NCI-H1436 treated with DMSO at 0.1 percent for 48 hours (cell line): ENCODE data around the gene WDR20.
"Not testable (repeated sequence)": the region's sequence is repeated elsewhere in the genome, so short reads cannot be mapped to it uniquely, and the experiment has no call there.

Source experiments
- DNase-seq: peaks from one replicate; lab custom pipeline; 2025; lab: John Stamatoyannopoulos, UW

The WDR20 gene

DNA sequence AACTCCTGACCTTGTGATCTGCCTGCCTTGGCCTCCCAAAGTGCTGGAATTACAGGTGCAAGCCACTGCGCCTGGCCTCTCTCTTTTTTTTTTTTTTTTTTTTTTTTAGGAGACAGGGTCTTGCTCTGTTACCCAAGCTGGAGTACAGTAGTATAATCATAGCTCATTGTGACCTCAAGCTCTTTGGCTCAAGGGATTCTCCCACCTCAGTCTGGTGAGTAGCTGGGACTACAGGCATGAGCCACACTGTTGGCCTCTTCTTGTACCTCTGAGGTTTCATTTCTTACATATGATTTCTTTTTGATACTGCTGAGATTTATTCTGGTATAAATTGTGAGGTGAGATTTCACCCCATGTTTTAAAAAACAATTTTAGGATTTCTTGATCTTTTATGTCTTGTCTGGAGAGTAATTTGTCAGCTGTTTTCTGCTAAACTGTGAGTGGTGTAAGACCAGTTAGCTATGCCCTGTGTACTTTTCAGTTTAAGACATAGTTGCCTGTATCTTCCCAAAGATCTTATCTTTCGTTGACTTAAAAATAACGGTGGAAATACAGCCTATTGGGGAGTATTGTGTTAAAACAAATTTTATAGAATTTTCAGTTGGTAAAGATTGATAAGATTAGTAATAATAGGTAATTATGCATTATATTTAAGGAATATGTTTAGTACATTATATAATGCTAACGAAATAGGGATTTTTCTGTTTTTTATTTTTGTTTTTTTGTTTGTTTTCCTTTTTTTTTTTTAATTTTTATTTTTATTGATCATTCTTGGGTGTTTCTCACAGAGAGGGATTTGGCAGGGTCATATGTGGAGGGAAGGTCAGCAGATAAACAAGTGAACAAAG is 31.7 kb downstream of the WDR20 start:
- no peak for DNase-seq

DNA sequence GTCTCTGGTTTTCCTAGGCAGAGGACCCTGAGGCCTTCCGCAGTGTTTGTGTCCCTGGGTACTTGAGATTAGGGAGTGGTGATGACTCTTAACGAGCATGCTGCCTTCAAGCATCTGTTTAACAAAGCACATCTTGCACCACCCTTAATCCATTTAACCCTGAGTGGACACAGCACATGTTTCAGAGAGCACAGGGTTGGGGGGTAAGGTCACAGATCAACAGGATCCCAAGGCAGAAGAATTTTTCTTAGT is 32.2 kb downstream of the WDR20 start:
- not testable (repeated sequence) for DNase-seq

DNA sequence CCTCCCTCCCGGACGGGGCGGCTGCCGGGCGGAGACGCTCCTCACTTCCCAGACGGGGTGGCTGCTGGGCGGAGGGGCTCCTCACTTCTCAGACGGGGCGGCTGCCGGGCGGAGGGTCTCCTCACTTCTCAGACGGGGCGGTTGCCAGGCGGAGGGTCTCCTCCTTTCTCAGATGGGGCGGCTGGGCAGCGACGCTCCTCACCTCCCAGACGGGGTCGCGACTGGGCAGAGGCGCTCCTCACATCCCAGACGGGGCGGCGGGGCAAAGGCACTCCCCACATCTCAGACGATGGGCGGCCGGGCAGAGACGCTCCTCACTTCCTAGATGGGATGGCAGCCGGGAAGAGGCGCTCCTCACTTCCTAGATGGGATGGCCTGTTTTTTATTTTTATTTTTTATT is 33.0 kb downstream of the WDR20 start:
- not testable (repeated sequence) for DNase-seq

DNA sequence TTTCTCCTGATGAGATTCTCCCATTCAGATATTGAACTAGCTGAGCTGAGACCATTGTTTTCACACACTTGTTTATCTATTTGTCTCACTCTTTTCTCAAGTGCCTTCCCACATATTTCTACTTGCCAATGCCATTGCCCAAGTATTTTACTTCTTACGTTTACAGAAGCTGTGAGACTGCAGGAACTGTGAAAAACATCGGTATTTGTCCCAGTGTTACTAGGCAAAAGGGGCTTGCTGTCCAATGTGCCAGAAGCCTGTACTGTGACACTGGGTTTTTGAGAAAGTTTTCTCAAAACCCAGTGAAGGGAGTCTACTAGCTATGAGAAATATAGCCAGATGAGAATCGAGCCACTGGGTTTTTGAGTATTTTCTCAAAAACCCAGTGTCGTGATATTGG is 37.5 kb downstream of the WDR20 start:
- DNase-seq = no peak

DNA sequence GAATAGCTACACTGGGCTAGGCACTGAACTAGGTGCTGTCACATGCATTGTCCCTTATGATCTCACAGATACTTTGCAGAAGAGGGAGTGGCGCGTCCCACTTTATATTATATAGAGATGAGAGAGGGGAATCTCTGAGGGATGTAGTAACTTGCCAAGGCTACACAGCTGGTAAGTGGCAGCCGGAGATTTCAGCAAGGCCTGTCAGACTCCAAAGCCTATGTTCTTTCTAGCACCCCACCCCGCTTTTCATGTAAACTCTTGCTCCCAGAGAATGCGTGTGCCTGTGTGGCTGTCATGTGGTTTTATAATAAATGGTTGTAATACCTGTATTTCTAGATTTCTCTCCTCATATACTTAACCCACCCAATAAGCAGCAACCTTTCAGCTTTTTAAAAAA is 39.1 kb downstream of the WDR20 start:
- no peak for DNase-seq

DNA sequence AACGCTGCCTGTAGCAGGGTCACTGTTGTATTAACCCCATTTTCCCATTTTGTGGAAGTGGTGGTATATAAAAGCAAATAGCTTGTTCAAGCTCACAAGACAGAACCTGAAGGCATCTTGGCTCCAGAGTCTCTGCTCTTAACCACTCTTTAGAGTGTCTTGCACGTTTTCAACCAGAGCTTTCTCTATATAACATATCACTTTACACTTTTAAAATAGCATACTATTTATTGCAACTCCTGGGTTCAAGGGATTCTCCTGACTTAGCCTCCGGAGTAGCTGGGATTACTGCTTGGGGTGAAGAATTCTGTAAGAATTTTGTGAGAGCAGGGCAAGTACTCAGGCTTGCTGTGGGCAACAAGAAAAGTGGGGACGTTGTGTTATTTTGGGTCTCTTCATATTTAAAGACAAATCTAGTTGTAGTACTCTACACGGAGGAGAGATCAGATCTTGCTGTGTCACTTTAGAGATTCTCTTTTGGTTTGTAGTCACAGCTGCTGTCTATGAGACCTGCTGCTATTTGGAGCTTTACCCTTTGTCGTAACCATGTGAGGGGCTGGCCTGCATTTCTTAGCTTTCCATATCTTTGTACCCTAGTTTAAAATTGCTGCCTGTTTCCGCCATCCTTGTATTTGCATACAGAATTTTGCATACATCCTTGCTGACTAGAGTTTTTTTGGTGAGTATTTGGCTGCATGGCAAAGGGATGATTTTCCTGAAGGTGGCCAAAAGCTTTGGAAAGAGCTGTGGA is 40.7 kb downstream of the WDR20 start:
- no peak for DNase-seq

DNA sequence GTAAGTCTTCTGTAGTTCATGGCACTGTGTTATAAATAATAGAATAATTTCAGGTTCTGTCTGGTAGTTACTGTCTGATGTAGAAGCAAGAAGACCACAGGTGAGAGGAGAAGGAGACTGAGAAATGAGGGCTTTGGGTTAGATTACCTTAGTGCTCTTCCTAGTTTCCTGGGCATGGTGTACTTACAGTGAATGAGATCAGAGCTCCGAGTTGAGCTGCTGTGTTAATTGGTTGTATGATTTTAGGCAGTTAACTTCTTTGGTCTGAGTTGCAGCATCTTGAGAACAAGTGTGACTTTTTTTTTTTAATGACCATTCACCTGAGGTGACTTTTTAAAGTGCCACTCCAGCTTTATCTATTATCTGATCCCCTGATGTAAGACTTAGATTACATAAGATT is 41.5 kb downstream of the WDR20 start:
- DNase-seq = no peak

- DNase-seq = no peak
Measured at GRCh38 chr14:102182190-102182589, 42.5 kb downstream of the WDR20 start.

- no peak for DNase-seq
Measured at GRCh38 chr14:102182936-102183619, 43.4 kb downstream of the WDR20 start.

- no peak for DNase-seq
Measured at GRCh38 chr14:102183886-102184285, 44.2 kb downstream of the WDR20 start.

DNA sequence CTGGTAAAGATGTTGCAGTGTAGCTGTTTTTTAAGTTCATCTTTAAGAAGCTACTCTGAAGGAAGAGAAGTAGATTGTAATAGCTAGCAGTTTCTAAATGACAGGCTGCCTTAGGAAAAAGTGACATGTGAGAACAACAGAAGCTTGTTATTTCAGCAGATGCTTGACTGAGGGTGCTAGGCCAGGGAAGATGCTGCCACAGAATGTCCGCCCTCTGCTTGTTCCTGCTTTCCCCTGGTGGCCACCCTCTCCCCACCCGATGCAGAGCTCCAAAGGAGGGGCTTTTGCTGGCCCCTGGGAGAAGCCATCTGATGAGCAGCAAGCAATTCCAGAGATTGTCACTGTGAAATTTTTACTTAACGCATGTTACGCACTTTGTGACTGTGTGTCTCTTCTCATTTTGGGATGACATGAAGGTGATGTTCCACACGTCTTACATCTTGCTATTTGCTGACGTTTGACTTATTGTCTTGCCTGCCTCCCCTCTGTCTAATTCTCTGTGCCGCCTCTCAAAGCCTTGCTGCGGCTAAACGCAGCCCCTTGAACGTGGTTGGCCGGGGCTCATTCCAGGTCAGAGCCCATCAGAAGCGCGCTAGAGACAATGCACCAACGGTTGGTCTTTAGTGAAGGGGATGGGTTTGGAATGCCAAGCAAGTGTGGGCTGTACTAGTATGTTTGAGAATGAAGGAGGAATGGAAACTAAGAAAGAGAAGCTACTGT is 44.8 kb downstream of the WDR20 start:
- DNase-seq = no peak

DNA sequence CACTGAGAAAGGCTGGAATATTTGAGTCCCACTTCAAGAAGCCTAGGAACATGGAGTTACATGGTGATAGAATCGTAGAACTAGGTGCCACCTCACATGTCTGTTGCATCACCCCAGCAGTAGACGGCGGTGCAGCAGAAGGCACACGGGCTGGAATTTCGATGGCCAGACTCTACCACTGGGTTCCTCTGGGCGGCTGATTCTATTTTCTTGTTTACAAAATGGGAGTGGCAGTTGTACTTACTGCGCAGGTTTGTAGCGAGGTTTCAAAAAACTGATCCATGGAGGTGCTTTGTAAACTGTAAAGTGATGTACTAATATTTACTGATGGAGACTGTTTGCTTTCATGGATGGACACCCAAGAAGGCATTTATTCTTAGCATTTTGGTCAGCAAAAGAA is 45.7 kb downstream of the WDR20 start:
- DNase-seq = no peak

DNA sequence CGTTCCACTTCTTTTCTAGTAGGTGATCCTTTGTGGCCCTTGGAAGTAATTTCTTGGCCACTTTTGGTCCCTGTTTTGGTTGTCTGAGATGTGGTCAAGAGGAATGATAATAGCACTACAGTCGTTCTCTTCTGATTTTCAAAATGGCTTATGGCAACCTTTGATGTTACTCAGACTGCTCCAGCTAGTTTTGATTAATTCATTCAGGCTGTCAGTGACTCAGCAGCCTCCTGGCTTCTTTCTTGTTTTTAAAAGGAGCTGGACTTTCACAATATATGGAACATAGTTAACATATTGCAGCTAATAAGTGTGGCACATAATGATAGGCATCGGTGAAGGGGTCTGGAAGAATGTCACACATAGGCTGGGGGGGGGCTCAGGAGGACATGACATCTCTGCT is 47.3 kb downstream of the WDR20 start:
- no peak for DNase-seq

GRCh38 chr14:102187568-102188001 is 47.9 kb downstream of the WDR20 start:
- DNase-seq = no peak

- no peak for DNase-seq
Measured at GRCh38 chr14:102188187-102188586, 48.5 kb downstream of the WDR20 start.

DNA sequence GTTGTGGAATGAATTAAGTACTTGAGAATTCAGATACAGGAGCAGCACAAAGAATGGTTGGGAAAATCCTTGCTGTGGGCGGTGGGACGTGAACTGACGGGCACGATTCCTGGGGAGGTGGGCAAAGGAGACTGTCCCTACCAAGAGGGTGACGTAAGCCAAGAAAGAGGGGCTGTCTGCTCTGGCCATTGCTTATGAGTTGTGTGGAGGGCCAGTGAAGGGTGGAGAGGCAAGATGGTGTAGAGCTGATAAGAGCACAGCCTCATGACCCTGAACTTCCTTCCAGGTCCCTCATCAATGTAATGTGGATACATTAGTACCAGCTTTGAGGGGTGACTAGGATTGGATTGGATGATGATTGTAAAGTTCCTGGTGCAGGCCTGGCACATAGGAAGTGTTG is 50.2 kb downstream of the WDR20 start:
- DNase-seq = no peak

DNA sequence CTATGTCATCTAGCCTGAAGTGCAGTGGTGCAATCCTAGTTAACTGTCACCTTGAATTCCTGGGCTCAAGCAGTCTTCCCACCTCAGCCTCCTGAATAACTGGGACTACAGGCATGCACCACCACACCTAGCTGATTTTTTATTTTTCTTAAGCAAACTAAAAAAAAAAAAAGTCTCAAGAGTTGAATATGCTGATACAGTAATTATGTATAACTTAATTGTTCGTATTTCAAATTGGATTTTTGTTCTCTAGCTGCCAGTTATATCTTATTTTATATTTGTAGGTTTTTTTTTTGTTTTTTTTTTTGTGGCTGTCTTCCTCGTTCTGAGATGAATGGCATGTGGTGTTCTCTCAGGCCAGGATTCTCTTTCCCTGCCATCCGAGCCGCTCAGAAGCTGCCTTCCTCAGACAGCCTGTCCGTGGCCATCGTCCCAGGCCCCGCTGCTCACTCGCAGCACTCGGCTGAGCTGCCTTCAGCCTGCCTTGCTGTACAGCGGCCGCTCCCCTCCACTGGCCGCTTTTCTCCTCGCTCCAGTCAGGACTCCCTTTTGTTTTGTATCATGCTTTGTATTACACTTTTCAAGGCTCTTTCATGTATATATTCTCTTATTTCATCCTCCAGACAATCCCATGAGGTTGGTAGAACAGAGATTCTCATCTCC is 53.3 kb downstream of the WDR20 start:
- no peak for DNase-seq

GRCh38 chr14:102194856-102195255 is 55.2 kb downstream of the WDR20 start:
- no peak for DNase-seq

GRCh38 chr14:102195446-102195845 is 55.7 kb downstream of the WDR20 start:
- DNase-seq = no peak

DNA sequence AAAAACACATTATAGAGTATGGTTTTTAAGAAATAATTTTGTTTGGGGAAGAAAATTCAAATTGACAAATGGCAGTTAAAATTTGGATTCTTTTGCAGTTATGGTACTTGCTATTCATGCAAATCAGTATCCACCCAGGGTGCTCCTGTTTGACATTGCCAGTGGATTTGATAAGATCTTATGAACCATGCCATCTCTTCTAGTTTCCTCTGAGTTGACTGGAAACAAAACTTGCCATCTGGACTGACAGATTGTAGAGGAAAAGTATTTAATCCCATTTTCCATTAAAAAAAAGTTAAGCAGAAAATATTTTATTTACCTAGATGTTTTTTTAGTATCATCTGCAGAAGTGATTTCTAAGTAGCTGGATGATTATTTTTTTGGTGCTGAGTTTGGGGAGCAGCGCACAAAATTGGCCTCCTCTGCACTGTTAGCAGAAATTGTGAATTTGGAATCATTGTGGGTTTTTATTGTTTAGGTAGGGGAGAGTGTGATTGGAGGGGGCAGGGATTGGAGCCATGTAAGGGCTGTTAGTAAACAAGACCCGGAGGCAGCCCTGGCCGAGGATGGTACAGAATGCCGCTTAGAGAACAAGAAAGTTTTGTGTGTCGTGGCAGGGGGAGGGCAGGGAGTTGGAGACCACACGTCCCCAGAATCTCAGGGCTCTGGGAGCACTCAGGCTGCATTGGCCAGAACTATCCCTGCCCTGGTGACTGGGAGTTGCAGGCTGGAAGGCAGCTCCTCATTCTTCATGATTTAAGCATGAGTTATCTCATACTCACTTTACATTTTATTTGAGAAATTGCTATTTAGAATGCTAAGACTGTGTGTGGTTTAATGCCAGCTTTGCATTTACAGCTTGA is 56.6 kb downstream of the WDR20 start:
- DNase-seq = no peak

DNA sequence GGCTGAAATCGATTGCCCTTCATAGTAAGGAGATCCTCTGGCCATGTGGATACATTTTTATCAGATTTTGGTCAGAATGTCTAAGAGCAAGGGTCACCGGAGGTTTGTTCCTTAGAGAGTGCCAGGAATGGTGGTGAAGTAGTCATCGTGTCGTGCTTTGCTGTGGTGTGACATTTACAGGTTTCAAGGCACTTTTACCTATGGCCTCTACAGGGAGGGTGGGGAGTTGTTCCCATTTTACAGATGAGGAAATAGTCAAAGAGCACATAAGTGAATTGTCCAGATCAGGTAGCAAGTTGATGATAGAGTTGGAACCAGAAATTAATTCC is 57.2 kb downstream of the WDR20 start:
- no peak for DNase-seq
